Measurements from ENCODE around the gene IRAK2. TPM values are rescaled to one million over a fixed set of nuclear protein-coding genes. Genes with fewer than 3 reads are reported as not detected.

Gene IRAK2
- total and polyA plus RNA-seq, 2 of the 8 experiments (the other 6 are each of a cell fraction or from before 2014, with no cell fraction given): 1.5 TPM

DNA sequence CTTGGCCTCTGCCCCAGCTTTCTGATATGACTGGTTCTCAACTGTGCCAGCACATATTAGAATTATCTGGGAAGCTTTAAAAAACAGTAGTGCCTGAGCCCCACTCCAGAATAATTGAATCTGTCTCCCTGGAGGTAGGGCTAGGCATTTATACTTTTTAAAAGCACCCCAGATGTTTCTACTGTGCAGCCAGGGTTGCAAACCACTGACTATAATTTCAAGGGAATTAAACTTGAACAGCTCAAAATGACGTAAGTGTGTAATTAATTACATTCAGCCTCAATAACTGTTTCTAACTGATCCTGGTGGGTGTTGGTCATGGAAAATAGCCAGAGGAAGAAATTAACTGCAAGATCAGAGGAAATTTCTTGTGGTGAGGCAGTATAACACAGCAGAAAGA lies 4.4 kb upstream of the IRAK2 start (continued):
- TF ChIP-seq TBP (IDR thresholded peaks at IDR 0.05; ENCODE audit: low read depth, low read length): no peak

Measured in H1 (cell line).